ENCODE results near the gene SMIM36.

The SMIM36 gene

GRCh38 chr17:55402374-55402773 lies 108.9 kb downstream of the SMIM36 start:
- Histone ChIP-seq H3K9me3 (no peaks in the 10 kb centered on the region), H3K27me3 (no peaks in the 10 kb centered on the region), H3K4me3 (no peak overlapping the region), H3K27ac (no peak overlapping the region), H3K4me1 (no peaks in the 10 kb centered on the region), H3K36me3 (peaks cover 15 to 56% (median 54%) of the 10 kb centered on the region in 3 donors)
- DNase-seq = no peak
- intact Hi-C loops (cut with DNase I; ENCODE audit: low total_unique reads) = no loop called here
- TF ChIP-seq, protein P1, sequence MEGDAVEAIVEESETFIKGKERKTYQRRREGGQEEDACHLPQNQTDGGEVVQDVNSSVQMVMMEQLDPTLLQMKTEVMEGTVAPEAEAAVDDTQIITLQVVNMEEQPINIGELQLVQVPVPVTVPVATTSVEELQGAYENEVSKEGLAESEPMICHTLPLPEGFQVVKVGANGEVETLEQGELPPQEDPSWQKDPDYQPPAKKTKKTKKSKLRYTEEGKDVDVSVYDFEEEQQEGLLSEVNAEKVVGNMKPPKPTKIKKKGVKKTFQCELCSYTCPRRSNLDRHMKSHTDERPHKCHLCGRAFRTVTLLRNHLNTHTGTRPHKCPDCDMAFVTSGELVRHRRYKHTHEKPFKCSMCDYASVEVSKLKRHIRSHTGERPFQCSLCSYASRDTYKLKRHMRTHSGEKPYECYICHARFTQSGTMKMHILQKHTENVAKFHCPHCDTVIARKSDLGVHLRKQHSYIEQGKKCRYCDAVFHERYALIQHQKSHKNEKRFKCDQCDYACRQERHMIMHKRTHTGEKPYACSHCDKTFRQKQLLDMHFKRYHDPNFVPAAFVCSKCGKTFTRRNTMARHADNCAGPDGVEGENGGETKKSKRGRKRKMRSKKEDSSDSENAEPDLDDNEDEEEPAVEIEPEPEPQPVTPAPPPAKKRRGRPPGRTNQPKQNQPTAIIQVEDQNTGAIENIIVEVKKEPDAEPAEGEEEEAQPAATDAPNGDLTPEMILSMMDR (IDR thresholded peaks at IDR 0.05) = no peak
